T-helper 2 cell treated with Interferon-gamma antibody and Interleukin-4, amounts not matched to agents 100 ng/mL and 5 ng/mL, for 36 hours (primary cell): ENCODE data around the gene AFTPH. TPM values are rescaled to one million over a fixed set of nuclear protein-coding genes. Genes with fewer than 3 reads are reported as not detected.

ENCODE experiments used
- intact Hi-C: fragments of 100-400 bp; cut with micrococcal nuclease; formaldehyde crosslinking; loops from one replicate; pipeline ENCODE4 v1.15.1; 2023
- total RNA-seq: library from RNA; stranded (reverse); gene quantifications from 2 replicates; pipeline ENCODE4 v1.2.3, GENCODE V29; 2022

Gene AFTPH
- total RNA-seq, 1 donor from 2014 or later = 31.7 TPM

GRCh38 chr2:64586054-64586453 lies 61.9 kb downstream of the AFTPH start:
- intact Hi-C loops = loop anchor here (2.0 kb wide), 2 partner anchors 21 to 287 kb away; no protein-coding TSS in a partner anchor

DNA sequence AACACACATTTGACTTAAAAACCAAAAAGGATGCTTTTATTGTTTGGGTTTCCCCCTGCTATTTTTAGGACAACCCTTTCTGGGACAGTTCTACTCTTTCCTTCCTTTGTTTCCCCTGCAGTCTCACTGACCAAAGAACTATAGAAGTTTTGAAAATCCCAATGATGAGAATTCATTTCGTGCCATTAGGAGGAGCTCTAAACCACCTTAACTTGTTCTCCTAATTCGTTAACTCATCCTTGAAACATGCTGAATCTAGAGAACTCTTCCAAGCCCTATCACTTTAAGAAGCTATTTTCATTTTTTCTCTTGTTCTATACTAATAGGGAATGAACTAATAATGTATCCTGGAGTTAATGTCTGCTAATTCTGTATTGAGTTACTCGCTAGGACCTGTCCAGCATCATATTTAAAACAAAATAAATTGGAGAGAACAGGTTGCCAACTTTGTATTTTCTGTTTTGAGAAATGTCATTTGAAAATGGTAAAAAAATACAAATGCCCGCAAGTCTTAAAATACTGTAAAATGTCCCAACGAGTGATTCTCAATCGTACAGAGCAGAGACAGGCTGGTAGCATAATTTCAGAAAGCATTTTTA lies 62.9 kb downstream of the AFTPH start:
- intact Hi-C loops = loop anchor here (1.0 to 2.0 kb wide), 7 partner anchors 20 to 286 kb away; no protein-coding TSS in a partner anchor

- intact Hi-C loops = loop anchor here (1.0 to 2.0 kb wide), 7 partner anchors 19 to 285 kb away; no protein-coding TSS in a partner anchor
These were observed 63.4 kb downstream of the AFTPH start for GRCh38 chr2:64587561-64587960.

GRCh38 chr2:64591188-64591587 lies 67.1 kb downstream of the AFTPH start:
- intact Hi-C loops = no loop called here

- intact Hi-C loops = no loop called here
These were observed 69.0 kb downstream of the AFTPH start for GRCh38 chr2:64593035-64593655.

GRCh38 chr2:64594226-64594989 lies 70.3 kb downstream of the AFTPH start:
- intact Hi-C loops = no loop called here

DNA sequence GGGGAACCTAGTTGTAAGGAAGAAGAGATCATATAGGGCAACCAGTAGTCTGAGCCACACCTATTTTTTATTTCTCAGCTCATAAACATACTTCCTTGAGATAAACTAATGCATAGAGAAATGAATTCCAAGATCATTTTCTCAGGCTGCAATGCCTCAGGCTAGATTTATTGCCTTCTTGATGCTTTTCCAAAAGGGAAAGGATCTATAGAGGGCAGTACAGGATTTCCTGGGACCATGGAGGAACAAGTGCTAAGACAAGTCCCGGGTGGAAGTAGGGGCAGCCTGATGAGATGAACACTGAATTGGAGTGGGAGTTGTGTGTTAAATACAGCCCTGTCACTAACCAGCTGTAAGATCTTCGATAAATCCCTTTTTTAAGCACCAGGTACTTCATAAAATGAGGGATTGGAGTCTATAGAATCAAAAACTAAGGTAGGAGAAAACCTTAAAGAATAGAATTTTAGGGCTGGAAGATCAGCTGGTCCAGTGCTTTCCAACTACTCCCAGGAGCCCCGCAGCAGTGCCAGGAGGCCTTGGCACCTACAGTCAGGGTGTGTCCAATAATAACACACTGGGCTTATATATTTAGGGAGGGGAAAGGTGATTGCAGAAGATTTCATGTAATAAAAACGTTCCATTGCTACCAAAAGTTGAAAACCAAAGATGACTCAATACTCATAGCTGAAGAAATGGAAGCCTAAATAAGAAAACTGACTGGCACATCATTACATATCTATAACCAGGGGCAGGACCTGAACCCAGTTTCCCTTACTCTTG lies 71.5 kb downstream of the AFTPH start:
- intact Hi-C loops = no loop called here

DNA sequence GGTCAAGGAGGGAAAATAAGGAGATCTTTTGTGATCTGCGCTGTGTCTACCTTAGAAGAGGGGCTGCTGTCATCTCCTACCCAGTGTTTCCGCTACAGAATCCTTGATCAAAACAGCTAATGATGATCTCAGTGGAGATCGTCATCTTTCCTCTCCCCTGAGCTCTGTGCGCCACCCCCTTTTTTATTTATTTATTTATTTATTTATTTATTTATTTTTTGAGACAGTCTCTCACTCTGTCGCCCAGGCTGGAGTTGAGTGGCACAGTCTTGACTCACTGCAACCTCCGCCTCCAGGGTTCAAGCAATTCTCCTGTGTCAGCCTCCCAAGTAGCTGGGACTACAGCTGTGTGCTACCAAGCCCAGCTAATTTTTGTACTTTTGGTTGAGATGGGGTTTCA lies 74.1 kb downstream of the AFTPH start:
- intact Hi-C loops = no loop called here

DNA sequence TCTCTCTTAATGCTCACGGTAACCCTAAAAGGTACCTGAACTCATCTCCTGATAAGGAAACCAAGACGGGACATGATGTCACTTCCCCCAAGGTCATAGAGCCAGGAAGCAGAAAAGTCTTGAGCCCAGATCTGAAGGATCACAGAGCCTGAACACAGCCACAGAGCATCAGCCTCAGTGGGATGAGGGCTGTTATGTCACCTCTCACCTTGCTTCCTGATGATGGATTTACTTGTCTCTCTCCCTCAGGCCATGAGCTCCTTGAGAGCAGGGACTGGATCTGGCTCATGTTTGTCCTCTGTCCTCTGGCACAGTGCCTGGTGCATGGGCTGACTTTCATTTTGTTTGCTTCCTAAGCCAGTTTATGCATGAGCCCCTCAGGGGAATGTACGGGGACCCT lies 75.3 kb downstream of the AFTPH start:
- intact Hi-C loops = no loop called here

- intact Hi-C loops = no loop called here
These were observed 77.1 kb downstream of the AFTPH start for GRCh38 chr2:64601034-64601754.

DNA sequence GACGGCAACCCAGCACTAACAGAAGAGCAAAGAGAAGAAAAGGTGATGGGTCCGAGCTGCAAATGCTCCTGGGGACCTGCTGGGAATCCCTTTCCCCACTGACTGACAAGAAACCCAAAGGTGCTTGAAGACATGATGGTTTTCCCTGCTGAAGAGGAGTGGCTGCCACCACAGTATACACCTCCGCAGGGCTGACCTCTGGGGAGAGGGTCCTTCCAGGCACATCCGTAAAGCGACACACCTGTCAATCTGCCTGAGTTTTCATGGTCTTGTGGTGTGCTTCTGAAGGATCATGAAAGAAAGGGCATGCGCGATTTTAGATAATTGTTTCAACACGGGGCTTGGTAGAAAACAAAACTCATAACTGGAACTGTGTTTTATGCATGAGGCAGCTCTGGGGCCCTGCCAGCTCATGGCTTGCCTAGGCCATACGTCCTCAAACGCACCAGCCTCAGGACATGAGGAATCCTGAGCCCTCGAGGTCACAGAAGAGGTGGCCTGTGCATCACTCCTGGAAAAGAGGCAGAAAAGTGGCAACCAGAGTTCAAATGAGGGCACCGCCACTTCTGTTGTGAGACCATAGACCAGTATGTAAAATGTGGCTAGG lies 77.8 kb downstream of the AFTPH start:
- intact Hi-C loops = no loop called here

DNA sequence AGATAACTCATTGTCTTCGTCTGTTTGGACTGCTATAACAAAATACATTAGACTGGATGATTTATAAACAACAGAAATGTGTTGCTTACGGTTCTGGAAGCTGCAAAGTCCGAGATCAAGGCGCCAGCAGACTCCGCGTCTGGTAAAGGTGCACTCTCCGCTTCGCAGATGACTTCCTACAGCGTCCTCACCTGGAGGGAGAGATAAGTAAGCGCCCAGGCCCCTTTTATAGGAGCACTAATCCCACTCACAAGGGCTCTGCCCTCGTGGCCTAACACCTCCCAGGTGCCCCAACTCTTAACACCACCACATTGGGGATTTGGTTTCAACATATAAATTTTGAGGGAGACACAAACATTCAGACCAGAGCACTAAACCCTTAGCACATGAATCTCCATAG lies 78.3 kb downstream of the AFTPH start:
- intact Hi-C loops = no loop called here

- intact Hi-C loops = no loop called here
These were observed 80.0 kb downstream of the AFTPH start for GRCh38 chr2:64604155-64604554.

DNA sequence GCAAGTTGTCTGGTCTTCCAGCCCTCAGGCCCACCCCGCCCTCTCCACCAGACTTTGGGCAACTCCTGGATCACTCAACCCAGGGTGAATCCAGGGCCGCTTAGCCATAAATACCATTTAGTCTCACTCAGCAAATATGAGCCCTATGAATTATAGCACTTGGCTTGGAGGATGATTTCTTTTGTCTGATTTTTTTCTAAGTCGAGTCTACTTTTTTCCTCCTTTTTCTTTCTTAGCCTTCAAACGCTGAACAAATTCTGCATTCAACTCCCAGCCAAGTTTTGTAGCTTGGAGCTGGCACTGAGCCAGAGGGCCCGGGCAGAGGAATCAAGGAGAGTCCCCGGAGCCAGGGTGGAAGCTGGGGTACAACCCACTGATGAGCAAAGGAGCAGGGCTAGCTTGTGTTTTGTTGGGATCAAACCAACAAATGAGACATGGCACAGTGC lies 80.9 kb downstream of the AFTPH start:
- intact Hi-C loops = loop anchor here (5.0 kb wide), 3 partner anchors 227 to 452 kb away; partner anchors contain the start of genes CEP68 and SLC1A4

GRCh38 chr2:64605991-64606478 lies 81.9 kb downstream of the AFTPH start:
- intact Hi-C loops = loop anchor here (2.0 to 5.0 kb wide), 7 partner anchors 19 to 451 kb away; partner anchors contain the start of genes CEP68 and SLC1A4

DNA sequence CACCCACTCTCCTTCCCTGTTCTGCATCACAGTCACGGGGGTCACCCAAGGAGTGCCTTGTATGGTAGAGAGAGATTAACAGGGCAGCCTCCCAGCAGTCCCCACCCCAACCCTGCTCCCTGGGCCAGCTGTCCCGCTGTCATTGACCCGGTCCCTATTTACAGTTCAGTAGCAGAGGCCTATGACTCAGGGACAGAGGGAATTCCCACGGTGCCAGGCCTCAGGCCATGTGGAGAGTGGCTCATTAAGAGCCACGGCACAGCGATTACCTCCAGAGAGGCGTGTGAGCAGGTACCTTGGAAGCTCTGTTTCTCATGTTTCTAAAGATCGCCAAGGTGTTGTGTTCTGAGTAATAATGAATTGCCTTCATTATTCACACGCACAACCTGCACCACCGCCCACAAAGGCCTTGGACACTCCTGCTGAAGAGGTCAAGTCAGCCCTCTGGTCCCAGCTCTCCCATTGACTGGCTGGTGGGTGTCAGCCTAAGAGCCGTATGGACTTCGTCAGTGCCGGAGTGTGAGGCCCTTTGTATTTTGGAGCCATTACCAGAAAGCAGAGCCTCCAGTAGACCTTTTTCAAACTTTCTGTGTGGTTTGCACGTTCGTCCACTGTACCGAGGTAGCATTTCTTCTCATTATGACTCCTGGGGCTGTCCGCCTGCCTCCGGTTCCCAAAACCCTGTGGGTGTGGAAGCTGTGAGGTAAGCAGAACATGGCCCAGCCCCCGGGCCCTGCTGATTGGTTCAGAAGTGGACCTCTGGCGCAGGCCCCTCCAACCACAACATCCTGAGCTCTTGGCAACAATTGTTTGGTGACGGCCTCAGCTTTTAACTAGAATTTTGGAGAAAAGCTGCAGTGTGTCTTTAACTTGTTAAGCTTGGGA lies 82.6 kb downstream of the AFTPH start:
- intact Hi-C loops = loop anchor here (1.0 to 5.0 kb wide), 9 partner anchors 20 to 451 kb away; partner anchors contain the start of genes AFTPH, CEP68, SERTAD2 and SLC1A4

DNA sequence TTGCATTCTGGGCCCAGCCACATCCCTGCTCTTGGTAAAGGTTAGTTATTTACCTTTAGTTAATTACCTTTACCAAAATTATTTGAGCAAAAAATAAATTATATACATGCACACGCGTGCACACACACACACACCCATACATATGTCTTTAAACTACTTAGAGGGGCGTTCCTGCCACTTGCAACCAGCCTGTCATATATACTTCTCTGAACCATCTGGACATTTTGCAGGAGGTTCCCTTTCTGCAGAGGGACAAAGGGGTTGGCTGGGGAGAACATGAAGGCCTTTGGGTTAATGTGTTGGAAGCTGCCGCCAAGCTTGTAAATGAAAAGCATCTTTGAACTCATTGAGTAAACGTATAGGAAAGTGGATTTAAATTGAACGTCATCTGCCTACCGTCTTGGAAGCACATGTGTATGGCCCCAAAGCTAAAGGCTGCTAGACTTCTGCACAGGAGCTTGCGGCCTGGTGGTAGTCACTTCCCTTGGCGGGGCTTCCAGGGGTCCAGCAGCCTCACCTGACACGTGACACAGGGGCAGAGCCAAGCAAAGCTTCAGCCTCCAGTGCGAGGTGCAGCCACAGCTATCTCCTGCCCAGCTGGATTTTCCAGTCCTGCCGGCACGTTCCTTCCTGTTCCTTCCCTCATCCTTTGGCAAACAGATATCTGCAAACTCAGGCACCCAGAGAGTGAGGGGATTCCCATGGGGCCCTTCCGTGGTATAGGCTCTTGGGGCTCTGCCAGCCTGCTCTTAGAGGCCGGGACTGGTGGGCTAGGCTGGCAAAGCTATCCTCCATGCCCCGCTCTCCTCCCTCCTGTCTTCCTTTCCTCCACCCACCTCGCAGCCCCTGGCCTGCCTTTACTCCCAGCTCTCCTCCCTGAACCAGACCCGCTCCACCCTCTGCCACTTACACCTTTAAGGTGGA lies 83.5 kb downstream of the AFTPH start:
- intact Hi-C loops = loop anchor here (1.0 to 5.0 kb wide), 9 partner anchors 21 to 450 kb away; partner anchors contain the start of genes AFTPH, CEP68, SERTAD2 and SLC1A4

- intact Hi-C loops = loop anchor here (1.0 to 5.0 kb wide), 4 partner anchors 223 to 448 kb away; partner anchors contain the start of genes CEP68 and SLC1A4
These were observed 84.7 kb downstream of the AFTPH start for GRCh38 chr2:64608867-64609226.
